Measurements from ENCODE around the gene IL13RA1. TPM values are rescaled to one million over a fixed set of nuclear protein-coding genes. Genes with fewer than 3 reads are reported as not detected.

IL13RA1 gene
- total and polyA plus RNA-seq, 2 of the 13 experiments (the other 11 are each of a cell fraction or from before 2014, with no cell fraction given): 56.6 to 73.5 TPM

DNA sequence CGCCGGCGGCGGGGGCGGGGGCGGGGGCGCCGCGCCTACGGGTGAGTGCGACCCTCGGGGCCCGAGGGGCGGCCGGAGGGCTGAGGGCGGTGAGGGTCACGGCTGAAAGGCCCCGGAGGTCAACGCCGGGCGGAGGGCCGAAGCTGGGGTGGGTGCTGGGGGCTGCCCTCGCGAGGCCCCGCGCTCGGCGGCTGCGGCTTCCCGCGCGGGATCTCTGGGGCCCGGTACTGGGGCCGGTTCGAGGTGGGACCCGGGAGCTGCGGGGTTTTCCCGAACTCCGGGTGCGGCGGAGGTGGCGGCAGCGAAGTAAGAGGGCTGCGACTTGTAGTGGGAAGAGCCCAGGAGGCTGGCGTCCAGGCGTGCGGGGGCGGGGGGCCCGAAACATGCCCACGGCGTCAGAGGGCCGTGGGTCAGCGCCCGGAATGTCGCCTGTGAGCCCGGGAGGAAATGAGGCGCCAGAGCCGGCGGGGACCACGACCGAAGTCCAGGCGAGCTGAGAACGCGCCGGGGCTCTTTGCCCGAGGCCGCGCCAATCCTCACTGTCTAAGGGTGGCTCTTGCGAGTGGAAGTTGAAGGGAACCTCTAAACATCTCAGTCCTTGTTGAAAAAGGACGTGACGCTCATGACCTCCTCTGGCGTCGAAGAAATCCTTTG, 407 bp downstream of the IL13RA1 start (continued):
- TF ChIP-seq ARID5B (CRISPR knock-in tag; IDR thresholded peaks at IDR 0.05) (no peak), ZNF550 (CRISPR knock-in tag; IDR thresholded peaks at IDR 0.05; ENCODE audit: borderline replicate concordance) (no peak), FOXP1 (IDR thresholded peaks at IDR 0.05) (no peak), FOXP1 (CRISPR knock-in tag; IDR thresholded peaks at IDR 0.05) (no peak), ZNF747 (CRISPR knock-in tag; IDR thresholded peaks at IDR 0.05; ENCODE audit: borderline replicate concordance) (no peak), SKI (IDR thresholded peaks at IDR 0.05; ENCODE audit: partially characterized antibody) (peak; percentile 77), ZNF549 (CRISPR knock-in tag; IDR thresholded peaks at IDR 0.05) (no peak), MTERF4 (CRISPR knock-in tag; IDR thresholded peaks at IDR 0.05) (no peak), KLF12 (CRISPR knock-in tag; IDR thresholded peaks at IDR 0.05; ENCODE audit: borderline replicate concordance) (no peak), ZNF772 (CRISPR knock-in tag; IDR thresholded peaks at IDR 0.05) (no peak; the same call in 1 of the 2 replicates), NFIC (IDR thresholded peaks at IDR 0.05; ENCODE audit: low read length) (no peak), SP5 (CRISPR knock-in tag; IDR thresholded peaks at IDR 0.05; ENCODE audit: borderline replicate concordance, low read depth) (no peak), ZNF629 (CRISPR knock-in tag; conservative IDR thresholded peaks at IDR 0.05) (no peak), ZNF546 (CRISPR knock-in tag; conservative IDR thresholded peaks at IDR 0.05) (no peak), SIN3A (IDR thresholded peaks at IDR 0.05; ENCODE audit: borderline replicate concordance, low read depth, low read length) (no peak), GABPB1 (CRISPR knock-in tag; IDR thresholded peaks at IDR 0.05) (peak; percentile 30; the same call in 1 of the 2 replicates), FOXA1 (IDR thresholded peaks at IDR 0.05) (no peak), FOXA1 (CRISPR knock-in tag; IDR thresholded peaks at IDR 0.05) (no peak), KLF6 (CRISPR knock-in tag; IDR thresholded peaks at IDR 0.05) (no peak), ZNF839 (CRISPR knock-in tag; IDR thresholded peaks at IDR 0.05; ENCODE audit: borderline replicate concordance) (no peak), ZNF180 (CRISPR knock-in tag; IDR thresholded peaks at IDR 0.05; ENCODE audit: borderline replicate concordance, low read depth) (no peak), ZNF367 (CRISPR knock-in tag; IDR thresholded peaks at IDR 0.05; ENCODE audit: borderline replicate concordance) (no peak), RBAK (CRISPR knock-in tag; IDR thresholded peaks at IDR 0.05) (no peak), KAT8 (CRISPR knock-in tag; IDR thresholded peaks at IDR 0.05) (no peak), ATF7-NPFF (CRISPR knock-in tag; IDR thresholded peaks at IDR 0.05; ENCODE audit: low read depth) (peak; percentile 13; the same call in 1 of the 2 replicates), ZNF775 (CRISPR knock-in tag; IDR thresholded peaks at IDR 0.05; ENCODE audit: borderline replicate concordance) (no peak), NR2F1 (CRISPR knock-in tag; IDR thresholded peaks at IDR 0.05) (no peak), GTF3A (CRISPR knock-in tag; conservative IDR thresholded peaks at IDR 0.05) (no peak), SAP130 (CRISPR knock-in tag; IDR thresholded peaks at IDR 0.05; ENCODE audit: low read depth) (peak; percentile 30; the same call in 1 of the 2 replicates)
